ENCODE data around the gene SYNE2. TPM values are rescaled to one million over a fixed set of nuclear protein-coding genes. Genes with fewer than 3 reads are reported as not detected.

SYNE2 gene
- total RNA-seq, 1 donor from 2014 or later = 145 TPM

GRCh38 chr14:64060199-64060545 is 207.4 kb downstream of the SYNE2 start:
- H3K36me3 ChIP-seq = peaks cover 0 to 9% of the 10 kb centered on the region in 2 donors
- H3K4me3 ChIP-seq = no peak overlapping the region
- no peaks in the 10 kb centered on the region for H3K27me3 ChIP-seq
- intact Hi-C loops (cut with DNase I) = no loop called here
- TF ChIP-seq POLR2AphosphoS5 (IDR thresholded peaks at IDR 0.05; ENCODE audit: insufficient read depth in 1 of 2, low read depth in 1 of 2) (no peak), CTCF (IDR thresholded peaks at IDR 0.05) (no peak), POLR2A (IDR thresholded peaks at IDR 0.05) (no peak)
- H3K4me1 ChIP-seq = no peaks in the 10 kb centered on the region
- H3K27ac ChIP-seq = no peak overlapping the region
- H3K9me3 ChIP-seq = no peaks in the 10 kb centered on the region
- DNase-seq (ENCODE audit: extremely low spot score in 2 of 2) = no peak

DNA sequence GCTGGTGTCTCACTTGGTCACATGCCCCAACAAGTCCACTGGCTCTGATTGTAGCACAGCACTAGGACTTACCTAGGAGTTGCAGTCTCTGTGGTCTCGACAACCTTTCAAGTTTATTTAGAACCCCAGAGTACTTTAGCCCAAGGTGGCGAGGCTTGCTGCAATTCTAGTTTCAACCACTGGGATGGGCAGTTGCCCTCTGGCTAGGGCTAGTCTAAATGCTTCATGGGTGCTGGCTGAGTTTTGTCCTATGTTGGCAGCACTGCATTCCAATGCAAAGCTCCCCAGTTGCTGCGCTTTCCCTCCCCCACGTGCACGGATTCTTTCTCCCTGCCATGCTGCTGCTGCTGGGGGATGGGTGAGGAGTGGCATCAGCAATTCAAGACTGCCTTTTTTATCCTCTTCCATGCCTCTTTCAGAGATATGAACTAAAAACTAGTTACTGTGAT is 207.9 kb downstream of the SYNE2 start:
- no peaks in the 10 kb centered on the region for H3K9me3 ChIP-seq
- no peak overlapping the region for H3K4me3 ChIP-seq
- H3K27ac ChIP-seq = no peak overlapping the region
- intact Hi-C loops (cut with DNase I) = no loop called here
- H3K27me3 ChIP-seq = no peaks in the 10 kb centered on the region
- TF ChIP-seq POLR2AphosphoS5 (IDR thresholded peaks at IDR 0.05; ENCODE audit: insufficient read depth in 1 of 2, low read depth in 1 of 2) (no peak), POLR2A (IDR thresholded peaks at IDR 0.05) (no peak), CTCF (IDR thresholded peaks at IDR 0.05) (no peak)
- DNase-seq (ENCODE audit: extremely low spot score in 2 of 2) = no peak
- H3K4me1 ChIP-seq = no peaks in the 10 kb centered on the region
- peaks cover 0 to 13% of the 10 kb centered on the region in 2 donors for H3K36me3 ChIP-seq

DNA sequence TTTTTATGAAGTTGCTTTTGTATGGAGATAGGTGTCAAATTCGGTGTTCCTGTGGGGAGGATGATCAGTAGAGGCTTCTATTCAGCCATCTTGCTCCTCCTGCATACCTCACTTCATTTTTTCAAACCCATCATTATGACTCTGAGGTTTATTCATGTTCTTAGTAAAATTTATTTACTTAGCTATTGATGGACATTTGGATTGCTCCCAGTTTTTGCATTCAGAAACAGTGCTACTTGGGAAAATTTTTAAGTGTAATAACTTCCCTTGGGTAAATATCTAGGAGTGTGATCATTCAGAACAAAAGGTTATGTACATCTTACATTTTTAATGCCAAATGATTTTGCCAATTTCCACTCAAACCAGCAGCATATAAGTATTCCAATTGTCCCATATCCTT is 208.3 kb downstream of the SYNE2 start:
- Histone ChIP-seq H3K36me3 (peaks cover 0 to 10% of the 10 kb centered on the region in 2 donors), H3K27ac (no peak overlapping the region)
- intact Hi-C loops (cut with DNase I) = no loop called here

GRCh38 chr14:64061706-64062105 is 208.9 kb downstream of the SYNE2 start:
- Histone ChIP-seq H3K4me3 (no peak overlapping the region), H3K27ac (no peak overlapping the region), H3K27me3 (no peaks in the 10 kb centered on the region), H3K9me3 (no peaks in the 10 kb centered on the region), H3K4me1 (no peaks in the 10 kb centered on the region), H3K36me3 (peaks cover 0 to 9% of the 10 kb centered on the region in 2 donors)
- intact Hi-C loops (cut with DNase I) = no loop called here
- TF ChIP-seq POLR2A (IDR thresholded peaks at IDR 0.05) (no peak), CTCF (IDR thresholded peaks at IDR 0.05) (no peak), POLR2AphosphoS5 (IDR thresholded peaks at IDR 0.05; ENCODE audit: insufficient read depth in 1 of 2, low read depth in 1 of 2) (no peak)
- DNase-seq (ENCODE audit: extremely low spot score in 2 of 2) = no peak

More for the DNA sequence above, 208.3 kb downstream of the SYNE2 start:
- DNase-seq (ENCODE audit: extremely low spot score in 2 of 2) = no peak
- H3K9me3 ChIP-seq = no peaks in the 10 kb centered on the region
- no peaks in the 10 kb centered on the region for H3K4me1 ChIP-seq
- no peak for TF ChIP-seq POLR2A (IDR thresholded peaks at IDR 0.05)
- no peak for TF ChIP-seq POLR2AphosphoS5 (IDR thresholded peaks at IDR 0.05; ENCODE audit: insufficient read depth in 1 of 2, low read depth in 1 of 2)
- no peak for TF ChIP-seq CTCF (IDR thresholded peaks at IDR 0.05)
- no peaks in the 10 kb centered on the region for H3K27me3 ChIP-seq
- no peak overlapping the region for H3K4me3 ChIP-seq

DNA sequence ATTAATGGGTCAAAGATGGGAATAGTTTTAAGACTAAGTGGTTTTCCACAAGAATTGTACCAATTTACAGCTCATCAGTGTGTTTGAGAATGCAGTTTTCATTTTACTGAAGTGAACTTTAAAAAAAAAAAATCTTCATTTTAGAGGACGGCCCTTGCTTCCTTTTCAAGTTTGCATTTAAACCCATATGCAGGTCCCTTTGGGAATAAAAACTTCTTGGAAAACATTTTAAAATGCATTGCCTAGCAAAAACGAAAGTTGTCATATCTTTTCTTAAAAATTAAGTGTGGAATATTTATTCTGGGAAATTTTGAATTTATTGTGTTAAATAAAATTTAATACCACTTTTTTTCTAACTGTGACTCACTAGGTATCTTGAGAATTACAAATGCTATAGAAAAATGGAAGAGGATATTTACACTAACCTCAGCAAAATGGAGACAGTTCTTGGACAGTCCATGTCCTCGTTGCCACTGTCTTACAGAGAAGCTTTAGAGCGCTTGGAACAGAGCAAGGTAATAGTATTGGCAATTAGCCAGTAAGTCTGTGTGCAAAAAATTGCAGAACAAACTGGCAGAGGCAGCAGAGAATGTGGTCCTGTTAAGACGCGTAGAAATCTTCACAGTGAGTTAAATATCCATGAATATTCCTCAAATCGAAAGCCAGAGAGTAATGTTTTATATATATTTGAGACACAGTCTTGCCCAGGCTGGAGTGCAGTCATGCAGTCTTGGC is 209.7 kb downstream of the SYNE2 start:
- Histone ChIP-seq H3K36me3 (peaks cover 0 to 9% of the 10 kb centered on the region in 2 donors), H3K27ac (no peak overlapping the region), H3K9me3 (no peaks in the 10 kb centered on the region), H3K4me3 (no peak overlapping the region), H3K27me3 (no peaks in the 10 kb centered on the region), H3K4me1 (no peaks in the 10 kb centered on the region)
- TF ChIP-seq CTCF (IDR thresholded peaks at IDR 0.05) (no peak), POLR2AphosphoS5 (IDR thresholded peaks at IDR 0.05; ENCODE audit: insufficient read depth in 1 of 2, low read depth in 1 of 2) (no peak), POLR2A (IDR thresholded peaks at IDR 0.05) (no peak)
- no peak for DNase-seq (ENCODE audit: extremely low spot score in 2 of 2)
- intact Hi-C loops (cut with DNase I) = no loop called here

All from vagina (tissue), 2 donors.